ENCODE data around the gene GTF2H1.

- TF ChIP-seq CTCF (IDR thresholded peaks at IDR 0.05), result no peak
- TF ChIP-seq POLR2A (IDR thresholded peaks at IDR 0.05), result no peak
- TF ChIP-seq POLR2AphosphoS5 (IDR thresholded peaks at IDR 0.05), result no peak
Observed at GRCh38 chr11:18393581-18394274, 71.4 kb downstream of the GTF2H1 start.
